Measurements from ENCODE around the gene GLDN. TPM values are rescaled to one million over a fixed set of nuclear protein-coding genes. Genes with fewer than 3 reads are reported as not detected.
"Not testable (repeated sequence)": the region's sequence is repeated elsewhere in the genome, so short reads cannot be mapped to it uniquely, and the experiment has no call there.

The GLDN gene
- total and polyA plus RNA-seq, 9 donors = 0.16 to 0.84 (median 0.29) TPM

DNA sequence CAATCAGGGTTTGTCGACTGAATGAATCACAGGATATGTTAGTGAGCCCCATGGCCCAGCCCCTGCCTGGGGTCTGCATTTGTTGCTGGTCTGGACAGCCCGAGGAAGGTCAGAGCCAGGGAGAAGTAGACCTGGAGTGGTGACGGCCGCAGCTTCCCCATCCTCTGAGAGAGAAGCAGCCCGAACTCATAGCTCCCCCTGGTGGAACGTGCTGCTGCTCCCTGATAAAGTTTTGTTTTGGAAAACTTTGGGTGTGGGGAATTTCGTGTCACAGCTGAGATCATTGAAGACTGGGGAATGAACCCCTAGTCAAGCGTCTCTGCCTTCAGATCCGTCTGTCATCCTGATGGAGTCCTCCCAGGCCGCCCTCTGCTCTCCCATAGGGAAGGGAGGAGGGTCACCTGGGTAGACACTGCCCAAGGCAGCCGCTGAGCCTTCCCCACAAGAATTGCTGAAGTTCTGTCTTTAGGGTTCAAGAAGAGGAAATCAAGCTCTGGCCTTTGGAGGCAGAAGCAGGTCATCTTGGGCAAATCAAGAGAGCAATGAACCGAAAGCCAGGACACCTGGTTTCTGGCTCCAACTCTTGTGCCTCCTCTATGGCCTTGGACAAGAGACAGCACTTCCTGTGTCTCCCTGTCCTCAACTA, 60.5 kb downstream of the GLDN start:
- Histone ChIP-seq H3K27me3 (ENCODE audit: control insufficient read depth, insufficient read depth, low read length) (no peaks in the 10 kb centered on the region), H3K4me3 (ENCODE audit: low read length) (no peak overlapping the region), H3K9me3 (replicated peaks; ENCODE audit: control insufficient read depth, low read depth, low read length) (no peaks in the 10 kb centered on the region), H3K36me3 (ENCODE audit: control insufficient read depth, insufficient read depth, low read length) (no peaks in the 10 kb centered on the region), H3K27ac (ENCODE audit: low read length) (no peak overlapping the region), H3K4me1 (ENCODE audit: control insufficient read depth, insufficient read depth, low read length) (no peaks in the 10 kb centered on the region)
- DNase-seq = peak; percentile 31
- 43% methylated on average over 9 of the region's 12 CpGs for WGBS (ENCODE audit: insufficient coverage)

GRCh38 chr15:51403072-51403878, 61.8 kb downstream of the GLDN start:
- DNase-seq = peak; percentile 63
- WGBS (ENCODE audit: insufficient coverage) = 51% methylated on average over 7 of the region's 8 CpGs
- H3K27me3 ChIP-seq (ENCODE audit: control insufficient read depth, insufficient read depth, low read length) = no peaks in the 10 kb centered on the region
- no peak overlapping the region for H3K27ac ChIP-seq (ENCODE audit: low read length)
- H3K36me3 ChIP-seq (ENCODE audit: control insufficient read depth, insufficient read depth, low read length) = no peaks in the 10 kb centered on the region
- H3K4me1 ChIP-seq (ENCODE audit: control insufficient read depth, insufficient read depth, low read length) = no peaks in the 10 kb centered on the region
- no peak overlapping the region for H3K4me3 ChIP-seq (ENCODE audit: low read length)
- no peaks in the 10 kb centered on the region for H3K9me3 ChIP-seq (replicated peaks; ENCODE audit: control insufficient read depth, low read depth, low read length)

DNA sequence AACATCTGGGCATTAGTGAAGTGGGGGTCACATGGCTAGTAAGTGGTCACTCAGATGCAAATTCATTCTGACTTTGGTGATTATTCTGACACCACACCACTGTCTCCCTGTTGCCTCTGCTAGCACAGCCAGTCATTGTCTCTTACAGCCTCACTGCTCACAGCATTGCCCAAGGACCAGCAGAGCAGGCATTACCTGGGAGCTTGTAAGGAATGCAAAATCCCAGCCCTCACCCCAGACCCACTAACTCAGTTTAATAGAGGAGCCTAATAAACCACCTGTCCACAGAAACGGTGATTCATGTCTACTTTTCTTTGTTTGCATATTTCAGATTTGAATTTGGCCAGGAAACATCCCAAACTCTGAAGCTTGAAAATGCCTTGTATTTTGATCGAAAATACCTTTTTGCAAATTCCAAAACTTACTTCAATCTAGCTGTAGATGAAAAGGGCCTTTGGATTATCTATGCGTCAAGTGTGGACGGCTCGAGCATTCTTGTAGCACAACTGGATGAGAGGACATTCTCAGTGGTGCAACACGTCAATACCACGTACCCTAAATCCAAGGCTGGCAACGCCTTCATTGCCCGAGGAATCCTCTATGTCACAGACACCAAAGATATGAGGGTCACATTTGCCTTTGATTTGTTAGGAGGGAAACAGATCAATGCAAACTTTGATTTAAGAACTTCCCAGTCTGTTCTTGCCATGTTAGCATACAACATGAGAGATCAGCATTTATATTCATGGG, 62.7 kb downstream of the GLDN start:
- Histone ChIP-seq H3K4me1 (ENCODE audit: control insufficient read depth, insufficient read depth, low read length) (no peaks in the 10 kb centered on the region), H3K4me3 (ENCODE audit: low read length) (no peak overlapping the region), H3K27ac (ENCODE audit: low read length) (no peak overlapping the region), H3K9me3 (replicated peaks; ENCODE audit: control insufficient read depth, low read depth, low read length) (no peaks in the 10 kb centered on the region), H3K36me3 (ENCODE audit: control insufficient read depth, insufficient read depth, low read length) (no peaks in the 10 kb centered on the region), H3K27me3 (ENCODE audit: control insufficient read depth, insufficient read depth, low read length) (no peaks in the 10 kb centered on the region)
- DNase-seq = no peak
- 85% methylated on average over 4 of the region's 9 CpGs for WGBS (ENCODE audit: insufficient coverage)

GRCh38 chr15:51405693-51406523, 64.5 kb downstream of the GLDN start:
- no peaks in the 10 kb centered on the region for H3K27me3 ChIP-seq (ENCODE audit: control insufficient read depth, insufficient read depth, low read length)
- 66% methylated on average over 6 of the region's 11 CpGs for WGBS (ENCODE audit: insufficient coverage)
- no peaks in the 10 kb centered on the region for H3K9me3 ChIP-seq (replicated peaks; ENCODE audit: control insufficient read depth, low read depth, low read length)
- no peaks in the 10 kb centered on the region for H3K4me1 ChIP-seq (ENCODE audit: control insufficient read depth, insufficient read depth, low read length)
- no peak overlapping the region for H3K4me3 ChIP-seq (ENCODE audit: low read length)
- DNase-seq = no peak
- H3K27ac ChIP-seq (ENCODE audit: low read length) = no peak overlapping the region
- H3K36me3 ChIP-seq (ENCODE audit: control insufficient read depth, insufficient read depth, low read length) = no peaks in the 10 kb centered on the region

- no peak for DNase-seq
- no peak overlapping the region for H3K4me3 ChIP-seq (ENCODE audit: low read length)
- WGBS (ENCODE audit: insufficient coverage) = 83% methylated on average over 4 of the region's 4 CpGs
- no peak overlapping the region for H3K27ac ChIP-seq (ENCODE audit: low read length)
- no peaks in the 10 kb centered on the region for H3K9me3 ChIP-seq (replicated peaks; ENCODE audit: control insufficient read depth, low read depth, low read length)
- H3K4me1 ChIP-seq (ENCODE audit: control insufficient read depth, insufficient read depth, low read length) = no peaks in the 10 kb centered on the region
- H3K36me3 ChIP-seq (ENCODE audit: control insufficient read depth, insufficient read depth, low read length) = no peaks in the 10 kb centered on the region
- H3K27me3 ChIP-seq (ENCODE audit: control insufficient read depth, insufficient read depth, low read length) = no peaks in the 10 kb centered on the region
Observed at GRCh38 chr15:51414256-51414860, 72.9 kb downstream of the GLDN start.

DNA sequence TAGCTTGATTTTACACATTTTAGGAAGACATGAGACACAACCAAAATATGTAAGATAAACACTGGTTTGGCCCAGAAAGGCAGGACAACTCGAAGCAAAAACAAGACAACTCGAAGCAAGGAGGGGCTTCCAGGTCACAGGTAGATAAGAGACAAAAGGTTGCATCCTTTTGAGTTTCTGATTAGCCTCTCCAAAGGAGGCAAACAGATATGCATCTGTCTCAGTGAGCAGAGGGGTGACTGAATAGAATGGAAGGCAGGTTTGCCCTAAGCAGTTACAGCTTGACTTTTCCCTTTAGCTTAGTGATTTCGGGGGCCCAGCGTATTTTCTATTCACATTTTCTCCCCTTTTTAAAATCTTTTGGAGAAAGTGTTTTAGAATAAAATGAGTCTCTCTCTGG, 74.7 kb downstream of the GLDN start:
- no peak overlapping the region for H3K4me3 ChIP-seq (ENCODE audit: low read length)
- H3K27ac ChIP-seq (ENCODE audit: low read length) = no peak overlapping the region
- DNase-seq = no peak
- no peaks in the 10 kb centered on the region for H3K9me3 ChIP-seq (replicated peaks; ENCODE audit: control insufficient read depth, low read depth, low read length)
- WGBS (ENCODE audit: insufficient coverage) = 37% methylated on average over 2 of the region's 4 CpGs
- H3K27me3 ChIP-seq (ENCODE audit: control insufficient read depth, insufficient read depth, low read length) = no peaks in the 10 kb centered on the region
- H3K4me1 ChIP-seq (ENCODE audit: control insufficient read depth, insufficient read depth, low read length) = no peaks in the 10 kb centered on the region
- H3K36me3 ChIP-seq (ENCODE audit: control insufficient read depth, insufficient read depth, low read length) = no peaks in the 10 kb centered on the region

GRCh38 chr15:51423040-51423439, 81.6 kb downstream of the GLDN start:
- DNase-seq; H3K27ac ChIP-seq (ENCODE audit: low read length); H3K4me1 ChIP-seq (ENCODE audit: control insufficient read depth, insufficient read depth, low read length); H3K9me3 ChIP-seq (replicated peaks; ENCODE audit: control insufficient read depth, low read depth, low read length); H3K4me3 ChIP-seq (ENCODE audit: low read length); H3K27me3 ChIP-seq (ENCODE audit: control insufficient read depth, insufficient read depth, low read length); H3K36me3 ChIP-seq (ENCODE audit: control insufficient read depth, insufficient read depth, low read length): not testable (repeated sequence)
- WGBS (ENCODE audit: insufficient coverage) = no CpG with 5 or more reads among the region's 16 CpGs

- WGBS (ENCODE audit: insufficient coverage) = no CpG with 5 or more reads among the region's 1 CpG
- no peak overlapping the region for H3K4me3 ChIP-seq (ENCODE audit: low read length)
- H3K9me3 ChIP-seq (replicated peaks; ENCODE audit: control insufficient read depth, low read depth, low read length) = no peaks in the 10 kb centered on the region
- H3K27me3 ChIP-seq (ENCODE audit: control insufficient read depth, insufficient read depth, low read length) = no peaks in the 10 kb centered on the region
- no peak for DNase-seq
- no peak overlapping the region for H3K27ac ChIP-seq (ENCODE audit: low read length)
- no peaks in the 10 kb centered on the region for H3K36me3 ChIP-seq (ENCODE audit: control insufficient read depth, insufficient read depth, low read length)
- no peaks in the 10 kb centered on the region for H3K4me1 ChIP-seq (ENCODE audit: control insufficient read depth, insufficient read depth, low read length)
Observed at GRCh38 chr15:51424780-51425179, 83.3 kb downstream of the GLDN start.

GRCh38 chr15:51425517-51426040, 84.1 kb downstream of the GLDN start:
- H3K9me3 ChIP-seq (replicated peaks; ENCODE audit: control insufficient read depth, low read depth, low read length) = no peaks in the 10 kb centered on the region
- no peaks in the 10 kb centered on the region for H3K27me3 ChIP-seq (ENCODE audit: control insufficient read depth, insufficient read depth, low read length)
- no peaks in the 10 kb centered on the region for H3K4me1 ChIP-seq (ENCODE audit: control insufficient read depth, insufficient read depth, low read length)
- no peak for DNase-seq
- H3K4me3 ChIP-seq (ENCODE audit: low read length) = no peak overlapping the region
- WGBS (ENCODE audit: insufficient coverage) = no CpG with 5 or more reads among the region's 1 CpG
- no peaks in the 10 kb centered on the region for H3K36me3 ChIP-seq (ENCODE audit: control insufficient read depth, insufficient read depth, low read length)
- no peak overlapping the region for H3K27ac ChIP-seq (ENCODE audit: low read length)
